Astrocyte (in vitro differentiated cells and primary cell): ENCODE measurements around the gene DOCK1.

Experiments used
- EZH2 ChIP-seq: IDR thresholded peaks from 2 replicates; pipeline ENCODE4 v1.6.1; 2012; ENCODE audit warnings: mild to moderate bottlenecking, low read length, inconsistent platforms; ENCODE audit not compliant: insufficient read depth
- TF ChIP-seq, protein P1 (sequence below): IDR thresholded peaks from 2 replicates; pipeline ENCODE4 v1.5.1; 2011; ENCODE audit warnings: low read depth, mild to moderate bottlenecking, inconsistent platforms, low read length, moderate library complexity; ENCODE audit not compliant: insufficient read depth

GRCh38 chr10:127353544-127353943 lies 448.3 kb downstream of the DOCK1 start:
- no peak for TF ChIP-seq EZH2
- TF ChIP-seq, protein P1, sequence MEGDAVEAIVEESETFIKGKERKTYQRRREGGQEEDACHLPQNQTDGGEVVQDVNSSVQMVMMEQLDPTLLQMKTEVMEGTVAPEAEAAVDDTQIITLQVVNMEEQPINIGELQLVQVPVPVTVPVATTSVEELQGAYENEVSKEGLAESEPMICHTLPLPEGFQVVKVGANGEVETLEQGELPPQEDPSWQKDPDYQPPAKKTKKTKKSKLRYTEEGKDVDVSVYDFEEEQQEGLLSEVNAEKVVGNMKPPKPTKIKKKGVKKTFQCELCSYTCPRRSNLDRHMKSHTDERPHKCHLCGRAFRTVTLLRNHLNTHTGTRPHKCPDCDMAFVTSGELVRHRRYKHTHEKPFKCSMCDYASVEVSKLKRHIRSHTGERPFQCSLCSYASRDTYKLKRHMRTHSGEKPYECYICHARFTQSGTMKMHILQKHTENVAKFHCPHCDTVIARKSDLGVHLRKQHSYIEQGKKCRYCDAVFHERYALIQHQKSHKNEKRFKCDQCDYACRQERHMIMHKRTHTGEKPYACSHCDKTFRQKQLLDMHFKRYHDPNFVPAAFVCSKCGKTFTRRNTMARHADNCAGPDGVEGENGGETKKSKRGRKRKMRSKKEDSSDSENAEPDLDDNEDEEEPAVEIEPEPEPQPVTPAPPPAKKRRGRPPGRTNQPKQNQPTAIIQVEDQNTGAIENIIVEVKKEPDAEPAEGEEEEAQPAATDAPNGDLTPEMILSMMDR: no peak
